LNCAP (cell line): ENCODE data around the gene SIGMAR1.
A peak's percentile ranks its signal among the peaks of the same experiment; 100 is the strongest.

Source experiments
- CTCF ChIP-seq: fragments of 450-650 bp; IDR thresholded peaks from 2 replicates; pipeline ENCODE4 v1.5.1; 2017; ENCODE audit warnings: mild to moderate bottlenecking

Gene SIGMAR1

DNA sequence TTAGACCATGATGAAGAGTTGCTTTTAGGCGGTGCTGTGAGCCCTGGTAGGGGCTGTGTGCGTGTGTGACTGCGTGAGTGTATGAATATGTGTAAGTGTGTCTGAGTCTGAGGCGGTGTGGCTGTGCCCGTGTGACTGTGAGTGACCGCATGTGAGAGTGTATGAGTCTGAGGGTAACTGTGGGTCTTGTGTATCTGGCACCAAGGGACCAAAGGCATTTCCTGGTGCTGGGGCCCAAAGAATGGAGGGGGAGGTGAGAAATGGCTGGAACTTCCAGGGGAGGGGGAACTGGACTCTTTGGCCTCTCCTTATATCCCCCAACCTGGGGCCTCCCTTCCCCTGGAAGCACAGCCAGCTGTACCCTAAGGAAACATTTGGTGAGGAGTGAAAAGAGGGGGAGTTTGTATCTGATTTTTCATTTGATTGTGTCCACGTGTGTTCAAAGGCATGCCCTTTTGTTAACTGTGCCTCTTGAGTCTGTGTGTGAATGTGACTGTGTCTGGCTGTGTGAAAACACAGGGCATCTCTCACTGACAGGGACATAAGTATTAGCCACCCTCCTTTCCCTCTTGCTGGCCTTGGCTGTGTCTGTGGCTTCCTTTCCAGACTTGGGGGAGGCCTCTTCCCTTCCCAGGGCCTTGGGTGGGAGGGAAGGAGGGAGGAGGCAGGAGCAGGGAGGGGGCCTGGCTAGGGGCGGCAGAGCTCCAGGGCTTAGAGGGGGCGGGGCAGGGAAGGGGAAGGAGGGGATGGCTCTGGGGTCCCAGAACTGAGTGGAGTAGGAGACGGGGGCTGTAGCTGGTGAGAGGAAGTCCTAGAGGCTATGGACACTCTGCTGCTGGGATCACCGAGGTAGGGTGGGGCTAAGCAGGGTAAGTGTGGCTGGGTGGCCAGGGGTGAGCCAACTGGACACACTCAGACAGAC, 15.8 kb upstream of the SIGMAR1 start:
- TF ChIP-seq CTCF: no peak

- TF ChIP-seq CTCF: no peak
Observed at GRCh38 chr9:34652602-34653000, 15.0 kb upstream of the SIGMAR1 start.

DNA sequence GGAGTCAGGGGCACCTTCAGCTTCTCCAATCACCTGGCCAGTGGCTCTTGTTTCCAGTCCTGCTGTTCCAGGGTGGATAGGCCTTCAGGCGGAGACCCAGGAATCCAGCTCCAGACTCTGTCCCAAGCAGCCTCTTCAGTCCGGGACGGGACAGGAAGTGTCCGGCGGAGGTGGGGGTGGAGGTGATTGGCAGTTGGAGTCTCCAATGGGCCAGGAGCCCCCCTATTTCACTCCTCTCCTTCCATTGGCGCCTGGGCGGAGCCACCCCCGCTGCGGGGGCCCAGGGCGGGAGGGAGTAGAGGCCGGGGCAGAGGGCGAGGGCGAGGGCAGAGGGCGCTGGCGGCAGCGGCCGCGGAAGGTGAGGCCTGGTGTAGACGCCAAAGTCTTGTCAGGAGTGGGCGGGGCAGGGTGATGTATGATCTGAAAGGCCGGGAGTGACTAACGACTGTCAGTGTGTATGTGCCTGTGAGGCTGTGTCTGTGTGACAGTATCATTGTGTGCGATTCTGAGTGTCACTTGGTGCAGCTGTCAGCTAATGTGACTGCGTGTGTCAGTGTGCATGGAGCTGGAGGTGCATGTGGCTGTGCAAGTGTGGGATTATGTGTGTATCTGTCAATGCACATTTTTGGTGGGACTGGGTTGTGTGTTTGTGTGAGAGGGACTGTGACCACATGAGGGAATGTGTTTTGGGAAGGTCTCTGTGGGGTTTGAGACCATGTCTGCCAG, 14.5 kb upstream of the SIGMAR1 start, which contains the start of gene IL11RA:
Gene IL11RA (plus strand): TSS at position 310 of the 726 bp plus-strand sequence. CDS start 3,033 bp downstream, outside the sequence.
- TF ChIP-seq CTCF: peak; percentile 12; the same call in 1 of the 2 replicates

GRCh38 chr9:34651321-34651720, 13.7 kb upstream of the SIGMAR1 start:
- TF ChIP-seq CTCF: no peak

GRCh38 chr9:34650816-34651215, 13.2 kb upstream of the SIGMAR1 start:
- TF ChIP-seq CTCF: no peak

DNA sequence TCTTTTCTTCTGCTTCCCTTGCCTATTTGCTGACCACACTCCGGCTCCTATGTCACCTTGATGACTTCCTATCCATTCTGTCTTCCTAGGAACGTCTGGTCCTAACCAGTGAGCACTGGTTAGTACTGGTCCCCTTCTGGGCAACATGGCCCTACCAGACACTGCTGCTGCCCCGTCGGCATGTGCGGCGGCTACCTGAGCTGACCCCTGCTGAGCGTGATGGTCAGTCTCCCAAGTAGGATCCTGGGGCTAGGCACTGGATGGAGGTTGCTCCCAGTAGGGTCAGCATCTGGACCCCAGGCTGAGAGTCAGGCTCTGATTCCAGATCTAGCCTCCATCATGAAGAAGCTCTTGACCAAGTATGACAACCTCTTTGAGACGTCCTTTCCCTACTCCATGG, 11.1 kb upstream of the SIGMAR1 start:
- no peak for TF ChIP-seq CTCF

DNA sequence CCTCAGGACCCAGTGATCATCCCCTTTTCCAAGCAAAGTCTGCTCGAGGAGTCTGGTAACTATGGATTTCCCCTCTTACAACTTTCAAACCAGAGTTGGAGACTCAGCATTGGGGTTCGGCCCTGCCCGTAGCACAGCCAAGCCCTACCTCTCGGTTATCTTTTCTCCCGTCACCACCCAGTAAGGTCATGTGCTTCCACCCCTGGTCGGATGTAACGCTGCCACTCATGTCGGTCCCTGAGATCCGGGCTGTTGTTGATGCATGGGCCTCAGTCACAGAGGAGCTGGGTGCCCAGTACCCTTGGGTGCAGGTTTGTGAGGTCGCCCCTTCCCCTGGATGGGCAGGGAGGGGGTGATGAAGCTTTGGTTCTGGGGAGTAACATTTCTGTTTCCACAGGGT, 10.1 kb upstream of the SIGMAR1 start:
- TF ChIP-seq CTCF: no peak
